Activated naive CD8-positive, alpha-beta T cell treated with anti-CD3 and anti-CD28 coated beads, Interleukin-2, amount 50 U/mL, for 24 hours (primary cell): ENCODE results near the gene WNT11.

Source experiments
- ATAC-seq: fragments of 150-1000 bp; cut with Tn5 transposase; one replicate; pipeline ENCODE4 v1.10.0; 2021
- DNase-seq: peaks from one replicate; pipeline ENCODE4 v3.0.0; 2021
- H3K27ac Mint-ChIP-seq: one replicate; pipeline ENCODE4 v1.8.0; 2021; ENCODE audit warnings: mild to moderate bottlenecking, mixed read lengths
- H3K27me3 Mint-ChIP-seq: one replicate; pipeline ENCODE4 v1.8.0; 2021; ENCODE audit warnings: mixed read lengths
- H3K36me3 Mint-ChIP-seq: one replicate; pipeline ENCODE4 v1.8.0; 2021; ENCODE audit warnings: low read depth, mixed read lengths
- H3K4me1 Mint-ChIP-seq: one replicate; pipeline ENCODE4 v1.8.0; 2021; ENCODE audit warnings: mixed read lengths
- H3K4me3 Mint-ChIP-seq: one replicate; pipeline ENCODE4 v1.8.0; 2021; ENCODE audit warnings: mild to moderate bottlenecking, moderate library complexity, mixed read lengths
- H3K9me3 Mint-ChIP-seq: one replicate; pipeline ENCODE4 v1.8.0; 2021; ENCODE audit warnings: mixed read lengths

WNT11 gene

DNA sequence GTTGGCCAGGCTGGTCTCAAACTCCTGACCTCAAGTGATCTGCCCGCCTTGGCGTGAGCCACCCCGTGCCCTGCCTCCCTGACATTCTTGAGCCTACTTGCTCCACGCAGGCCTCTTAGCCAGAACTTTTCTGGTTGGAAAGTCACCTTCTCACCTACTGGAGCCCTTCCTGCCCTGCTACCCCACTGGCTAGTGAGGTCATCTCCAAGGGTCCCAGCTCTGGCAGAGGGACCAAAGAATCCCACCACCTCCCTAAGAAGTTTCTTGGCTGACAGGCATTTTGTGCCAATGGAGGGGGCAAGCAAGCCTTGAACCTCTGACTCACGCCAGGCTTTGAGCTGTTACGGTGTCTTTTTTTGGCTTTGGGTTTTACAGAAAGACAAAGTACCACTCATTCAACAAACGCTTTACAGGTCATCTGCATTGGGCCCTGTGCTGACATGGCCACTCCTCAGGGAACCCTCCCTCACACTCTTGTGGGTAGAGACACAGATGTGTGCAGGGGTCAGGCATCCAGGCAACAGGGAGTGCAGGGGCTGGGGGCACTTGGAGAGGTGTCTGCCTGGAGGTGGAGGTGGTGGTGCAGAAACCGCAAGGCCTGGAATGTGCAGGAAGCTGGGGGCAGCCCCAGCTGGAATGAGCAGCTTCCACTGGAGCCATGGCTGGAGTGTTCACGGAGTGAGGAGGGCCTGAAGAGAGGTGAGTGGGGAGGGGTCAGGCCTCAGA is 27.1 kb upstream of the WNT11 start:
- peaks cover 57% of the 10 kb centered on the region for H3K4me1 Mint-ChIP-seq
- DNase-seq (no peak), ATAC-seq (no peak)
- H3K27me3 Mint-ChIP-seq: peaks cover 9% of the 10 kb centered on the region
- peak overlapping the region; percentile 49 for H3K27ac Mint-ChIP-seq
- no peaks in the 10 kb centered on the region for H3K9me3 Mint-ChIP-seq
- peak overlapping the region; percentile 46 for H3K4me3 Mint-ChIP-seq
- H3K36me3 Mint-ChIP-seq: peaks cover 9% of the 10 kb centered on the region

DNA sequence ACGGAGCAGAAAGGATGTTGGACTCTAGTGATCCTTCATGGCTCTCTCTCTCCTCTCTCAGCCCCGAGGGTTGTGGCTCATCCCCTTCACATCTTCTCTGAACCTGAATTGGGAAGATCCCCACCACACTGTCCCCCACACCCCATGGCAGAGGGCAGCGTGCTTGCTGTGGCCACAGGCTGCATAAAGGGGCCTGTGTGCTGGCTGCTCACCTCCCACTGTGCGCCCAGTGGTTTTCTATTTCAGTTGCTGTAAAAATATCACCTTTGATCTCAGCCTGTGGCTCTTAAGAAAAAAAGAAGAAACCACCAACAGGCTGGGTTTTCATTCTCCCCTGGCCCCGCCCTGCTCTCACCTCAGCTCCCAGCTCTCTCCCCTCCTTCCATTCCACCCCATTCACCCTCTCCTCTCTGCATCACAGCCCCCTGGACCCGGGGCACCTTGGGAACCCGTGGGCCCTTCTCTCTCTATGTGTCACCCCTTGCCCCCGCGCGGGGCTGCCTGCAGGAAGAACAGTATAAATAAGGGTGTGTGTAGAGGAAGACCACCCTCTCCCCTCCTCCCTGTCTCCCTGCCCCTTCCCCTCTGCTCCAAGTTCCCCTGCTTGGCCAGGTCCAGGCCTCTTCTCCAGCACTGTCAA is 25.8 kb upstream of the WNT11 start:
- Mint-ChIP-seq H3K27me3 (peaks cover 9% of the 10 kb centered on the region), H3K4me3 (no peak overlapping the region), H3K36me3 (peaks cover 9% of the 10 kb centered on the region), H3K9me3 (no peaks in the 10 kb centered on the region), H3K4me1 (peaks cover 57% of the 10 kb centered on the region), H3K27ac (peak overlapping the region; percentile 29)
- DNase-seq: peak; percentile 38
- ATAC-seq: peak; percentile 6

DNA sequence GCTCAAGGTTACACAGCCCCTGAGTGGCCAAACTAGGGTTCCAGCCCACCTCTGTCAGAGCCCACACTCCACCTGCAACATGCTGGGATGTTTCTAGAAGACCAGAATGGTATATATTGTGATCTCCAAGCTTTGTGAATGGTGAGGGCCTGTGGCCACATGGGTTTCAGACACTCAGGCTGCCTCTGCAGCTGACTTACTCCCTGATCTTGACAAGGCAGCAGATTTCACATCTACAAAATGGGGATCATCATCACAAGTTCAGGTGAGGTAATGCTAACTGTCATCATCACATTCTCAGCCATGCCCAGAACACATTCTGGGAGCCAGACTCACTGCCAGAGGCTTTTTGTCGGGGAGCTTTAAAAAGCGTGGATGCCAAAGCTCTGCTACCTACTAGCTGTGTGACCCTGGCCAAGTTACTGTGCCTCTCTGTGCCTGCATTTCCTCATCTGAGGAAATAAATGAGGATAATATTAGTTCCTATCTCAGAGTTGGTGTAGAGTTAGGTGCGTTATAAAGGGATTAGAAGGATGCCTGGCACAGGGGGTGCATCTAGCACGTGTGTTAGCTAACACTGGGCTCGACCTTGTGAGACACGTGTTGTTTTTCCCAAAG is 24.9 kb upstream of the WNT11 start:
- Mint-ChIP-seq H3K36me3 (peaks cover 9% of the 10 kb centered on the region), H3K4me3 (no peak overlapping the region), H3K27me3 (peaks cover 9% of the 10 kb centered on the region), H3K9me3 (no peaks in the 10 kb centered on the region), H3K27ac (no peak overlapping the region), H3K4me1 (peaks cover 52% of the 10 kb centered on the region)
- no peak for ATAC-seq
- no peak for DNase-seq

DNA sequence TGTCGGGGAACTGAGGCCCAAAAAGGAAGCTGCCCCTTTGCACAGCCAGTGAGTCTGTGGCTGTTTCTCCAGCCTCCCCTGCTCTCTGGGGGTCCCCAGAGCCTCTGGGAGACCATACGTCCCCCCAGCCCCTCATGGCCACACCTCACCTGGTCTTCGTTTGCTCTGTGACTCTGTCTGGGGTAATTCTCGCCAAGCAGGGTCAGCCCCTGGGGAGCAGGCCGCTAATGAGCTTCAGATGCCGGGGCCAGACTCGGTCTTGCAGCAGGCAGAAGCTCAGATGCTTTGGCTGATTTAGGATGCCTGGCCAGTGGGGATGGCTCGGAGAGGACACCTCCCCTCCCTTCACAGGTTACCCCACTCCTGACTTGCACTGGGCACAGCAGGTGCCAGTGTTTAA is 24.1 kb upstream of the WNT11 start:
- H3K36me3 Mint-ChIP-seq: peaks cover 3% of the 10 kb centered on the region
- no peak for ATAC-seq
- no peak overlapping the region for H3K4me3 Mint-ChIP-seq
- peaks cover 45% of the 10 kb centered on the region for H3K4me1 Mint-ChIP-seq
- no peak for DNase-seq
- no peaks in the 10 kb centered on the region for H3K9me3 Mint-ChIP-seq
- no peak overlapping the region for H3K27ac Mint-ChIP-seq
- peaks cover 4% of the 10 kb centered on the region for H3K27me3 Mint-ChIP-seq

DNA sequence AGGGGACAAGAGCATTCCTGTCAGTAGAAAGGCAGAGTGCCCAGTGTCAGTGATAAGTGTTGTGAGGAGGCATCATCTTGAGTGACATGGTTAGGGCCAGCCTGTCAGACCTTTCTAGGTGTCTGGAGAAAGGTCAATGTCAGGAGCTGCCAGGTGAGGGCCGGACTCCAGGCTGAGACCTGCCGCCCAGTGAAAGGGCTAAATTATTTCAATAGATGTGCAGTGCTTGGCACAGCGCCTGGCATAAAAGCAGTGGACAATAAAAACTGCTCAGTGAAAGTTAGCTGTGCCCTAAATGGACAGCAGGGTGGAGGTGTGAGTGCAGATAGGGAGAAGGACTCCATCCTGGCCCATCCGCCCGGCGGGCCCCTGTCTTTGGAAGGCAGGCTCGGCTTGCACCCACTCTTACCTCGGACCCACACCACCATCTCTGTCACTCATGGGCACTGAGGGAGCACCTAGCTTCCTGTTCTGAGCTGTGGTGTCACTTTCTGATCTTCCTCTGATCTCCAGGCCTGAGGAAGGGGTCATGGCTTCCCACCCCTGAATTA is 23.5 kb upstream of the WNT11 start:
- no peak for ATAC-seq
- Mint-ChIP-seq H3K27ac (no peak overlapping the region), H3K4me1 (peaks cover 39% of the 10 kb centered on the region), H3K4me3 (no peak overlapping the region), H3K27me3 (peaks cover 2% of the 10 kb centered on the region), H3K9me3 (no peaks in the 10 kb centered on the region), H3K36me3 (no peaks in the 10 kb centered on the region)
- no peak for DNase-seq

DNA sequence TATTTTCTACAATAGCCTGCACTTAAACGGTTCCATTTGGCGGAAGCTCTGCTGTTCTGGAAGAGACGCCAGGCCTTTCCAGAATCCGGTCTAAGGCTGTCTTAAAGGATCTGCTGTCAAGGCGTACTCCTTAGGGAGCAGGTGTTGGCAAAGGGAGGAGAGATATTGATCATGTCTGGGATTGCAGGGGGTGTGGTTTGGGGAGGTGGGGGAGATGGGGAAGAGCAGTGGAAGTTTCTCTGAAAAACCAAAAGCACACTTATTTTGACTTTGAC is 22.5 kb upstream of the WNT11 start:
- DNase-seq (no peak), ATAC-seq (no peak)
- Mint-ChIP-seq H3K36me3 (no peaks in the 10 kb centered on the region), H3K27ac (no peak overlapping the region), H3K9me3 (no peaks in the 10 kb centered on the region), H3K4me1 (peaks cover 29% of the 10 kb centered on the region), H3K27me3 (peaks cover 2% of the 10 kb centered on the region), H3K4me3 (no peak overlapping the region)

DNA sequence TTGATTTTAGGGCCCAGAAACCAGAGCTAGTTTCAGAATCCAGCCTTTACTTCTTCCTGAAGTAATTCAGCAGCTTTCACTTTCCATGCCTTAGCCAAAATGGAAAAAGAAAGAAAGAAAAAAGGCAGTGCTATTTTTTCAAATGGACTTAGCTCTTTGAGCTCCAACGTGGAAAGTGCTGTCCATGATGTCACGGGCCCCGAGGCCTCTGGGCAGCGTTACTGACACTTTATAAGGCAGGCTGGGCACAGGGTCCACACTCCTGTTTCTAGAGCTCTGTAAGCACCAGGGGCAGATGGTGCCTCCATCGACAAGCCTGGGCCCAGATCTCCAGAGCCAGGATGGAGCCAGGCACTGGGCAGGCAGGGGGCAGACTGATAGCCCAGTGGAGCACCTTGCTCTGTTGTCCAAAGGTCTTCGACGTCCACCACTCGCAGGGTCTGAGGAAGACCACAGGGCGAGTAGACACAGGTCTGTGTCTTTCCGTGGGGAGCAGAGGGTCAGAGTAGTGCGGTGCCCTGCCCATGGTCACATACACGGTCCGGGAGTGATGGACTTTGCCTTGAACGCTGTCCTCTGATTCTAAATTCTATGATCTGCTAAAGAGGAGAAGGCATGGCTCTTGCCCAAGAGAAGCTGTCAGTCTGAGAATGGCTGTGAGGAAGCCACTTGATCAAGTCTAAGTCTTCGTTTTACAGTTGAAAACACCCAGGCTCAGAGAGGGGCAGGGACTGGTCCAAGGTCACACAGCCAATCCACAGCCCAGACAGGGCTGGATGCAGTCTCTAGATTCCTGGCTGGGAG is 22.0 kb upstream of the WNT11 start:
- no peak overlapping the region for H3K27ac Mint-ChIP-seq
- peaks cover 2% of the 10 kb centered on the region for H3K27me3 Mint-ChIP-seq
- H3K4me1 Mint-ChIP-seq: peaks cover 24% of the 10 kb centered on the region
- H3K4me3 Mint-ChIP-seq: no peak overlapping the region
- H3K9me3 Mint-ChIP-seq: no peaks in the 10 kb centered on the region
- ATAC-seq (no peak), DNase-seq (no peak)
- no peaks in the 10 kb centered on the region for H3K36me3 Mint-ChIP-seq

DNA sequence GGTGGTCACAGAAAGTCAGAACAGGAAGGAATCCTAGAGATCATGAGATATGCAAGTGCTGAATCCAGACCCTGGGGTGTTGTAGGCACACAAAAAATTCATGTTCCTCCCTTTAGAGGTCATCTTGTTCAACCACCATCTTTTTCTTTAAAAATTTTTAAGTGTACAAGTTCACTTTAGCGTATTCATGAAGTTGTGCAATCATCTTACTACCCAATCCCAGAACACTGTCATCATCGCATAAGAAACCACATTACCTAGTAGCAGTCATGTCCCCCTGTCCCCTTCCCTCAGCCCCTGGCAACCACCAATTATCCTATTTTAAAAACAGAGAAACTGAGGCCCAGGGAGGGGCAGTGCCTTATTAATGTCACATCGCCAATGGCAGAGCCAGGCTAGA is 20.3 kb upstream of the WNT11 start:
- DNase-seq (no peak), ATAC-seq (no peak)
- Mint-ChIP-seq H3K9me3 (no peaks in the 10 kb centered on the region), H3K27ac (no peak overlapping the region), H3K4me3 (no peak overlapping the region), H3K36me3 (no peaks in the 10 kb centered on the region), H3K4me1 (peaks cover 9% of the 10 kb centered on the region), H3K27me3 (peaks cover 4% of the 10 kb centered on the region)

DNA sequence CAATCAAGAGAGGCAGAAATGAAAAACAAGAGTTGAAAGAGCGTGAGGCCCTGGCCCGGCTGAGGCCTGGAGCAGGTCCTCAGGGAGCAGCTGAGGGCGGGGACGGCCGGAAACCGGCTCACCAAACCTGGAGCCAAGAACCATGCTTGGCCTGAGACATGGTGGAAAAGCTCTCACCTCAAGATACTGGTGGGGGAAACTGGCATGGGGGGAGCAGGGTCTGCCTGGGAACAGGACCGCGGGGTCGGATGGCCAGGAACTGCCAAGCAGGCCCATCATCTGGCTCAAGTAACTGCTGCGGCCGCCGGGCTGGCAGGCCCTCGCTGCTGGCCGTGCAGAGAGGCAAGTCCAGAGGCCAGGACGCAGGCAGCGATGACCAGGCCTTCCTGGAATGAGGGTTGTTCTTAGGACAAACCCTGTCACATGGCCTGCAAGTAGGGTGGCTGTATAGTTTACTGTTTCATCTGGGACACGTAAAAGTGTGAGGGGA is 18.9 kb upstream of the WNT11 start:
- H3K9me3 Mint-ChIP-seq: no peaks in the 10 kb centered on the region
- DNase-seq (no peak), ATAC-seq (no peak)
- no peaks in the 10 kb centered on the region for H3K36me3 Mint-ChIP-seq
- no peak overlapping the region for H3K27ac Mint-ChIP-seq
- H3K27me3 Mint-ChIP-seq: peaks cover 2% of the 10 kb centered on the region
- H3K4me3 Mint-ChIP-seq: no peak overlapping the region
- no peaks in the 10 kb centered on the region for H3K4me1 Mint-ChIP-seq

DNA sequence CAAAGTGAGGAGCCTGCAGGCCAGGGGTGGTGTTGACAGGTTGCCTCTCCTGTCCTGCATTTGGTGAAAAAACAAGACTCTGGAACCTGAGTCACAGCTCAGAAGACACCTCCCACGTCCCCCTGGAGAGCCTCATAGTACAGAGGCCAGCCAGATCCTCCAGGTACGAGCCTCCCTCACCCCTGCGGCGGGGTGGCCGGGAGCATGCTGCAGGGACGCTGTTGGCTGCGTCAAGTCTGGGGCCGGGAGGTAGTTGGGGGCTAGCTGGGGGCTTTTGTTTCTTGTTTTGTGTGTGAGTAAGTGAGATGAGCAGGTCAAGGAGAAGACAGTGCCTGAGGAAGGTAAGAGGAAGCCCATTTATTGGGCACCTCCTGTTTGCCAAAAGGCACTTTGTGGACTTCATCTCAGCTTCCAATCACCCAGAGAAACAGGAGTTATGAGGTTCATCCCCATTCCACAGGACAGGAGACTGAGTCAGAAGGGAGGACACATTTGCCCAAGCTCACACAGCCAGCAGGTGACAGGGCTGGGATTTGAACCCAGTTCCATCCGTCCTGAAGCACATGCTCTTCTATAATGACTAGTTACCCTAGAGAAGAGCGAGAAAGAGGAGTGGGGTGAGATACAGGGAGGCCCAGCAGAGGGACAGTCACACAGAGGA is 18.3 kb upstream of the WNT11 start:
- no peaks in the 10 kb centered on the region for H3K4me1 Mint-ChIP-seq
- H3K27me3 Mint-ChIP-seq: peaks cover 3% of the 10 kb centered on the region
- no peak for DNase-seq
- no peak overlapping the region for H3K4me3 Mint-ChIP-seq
- H3K36me3 Mint-ChIP-seq: no peaks in the 10 kb centered on the region
- no peaks in the 10 kb centered on the region for H3K9me3 Mint-ChIP-seq
- H3K27ac Mint-ChIP-seq: no peak overlapping the region
- no peak for ATAC-seq

DNA sequence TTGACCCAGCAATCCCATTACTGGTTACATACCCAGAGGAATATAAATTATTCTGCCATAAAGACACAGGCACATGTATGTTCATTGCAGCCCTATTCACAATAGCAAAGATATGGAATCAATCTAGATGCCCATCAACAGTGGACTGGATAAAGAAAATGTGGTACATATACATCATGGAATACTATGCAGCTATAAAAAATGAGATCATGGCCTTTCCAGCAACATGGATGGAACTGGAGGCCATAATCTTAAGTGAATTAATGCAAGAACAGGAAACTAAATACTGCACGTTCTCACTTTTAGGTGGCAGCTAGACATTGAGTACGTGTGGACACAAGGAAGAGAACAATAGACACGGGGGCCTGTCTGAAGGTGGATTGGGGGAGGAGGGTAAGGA is 15.1 kb upstream of the WNT11 start:
- Mint-ChIP-seq H3K4me1 (no peaks in the 10 kb centered on the region), H3K36me3 (no peaks in the 10 kb centered on the region), H3K27me3 (peaks cover 3% of the 10 kb centered on the region), H3K27ac (no peak overlapping the region), H3K9me3 (no peaks in the 10 kb centered on the region), H3K4me3 (no peak overlapping the region)
- no peak for DNase-seq
- no peak for ATAC-seq

DNA sequence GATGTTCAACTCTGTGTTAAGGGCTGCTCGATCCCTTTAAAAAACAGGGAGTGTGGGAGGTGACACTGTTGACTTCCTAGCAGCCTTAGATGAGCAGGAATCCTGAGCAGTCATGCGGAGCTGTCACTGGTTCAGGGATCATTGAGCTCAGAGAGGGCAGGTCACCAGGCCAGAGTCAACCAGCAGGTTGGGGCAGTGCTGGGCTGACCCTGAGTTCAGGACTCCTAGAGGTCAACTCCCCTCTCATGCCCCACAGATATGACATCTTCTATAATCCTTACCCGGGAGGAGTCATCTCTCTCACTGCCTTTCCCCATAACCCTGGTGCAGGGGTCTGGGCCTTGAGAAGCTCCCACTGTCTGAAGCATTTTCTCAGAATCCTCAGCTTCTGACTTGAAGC is 12.9 kb upstream of the WNT11 start:
- ATAC-seq (no peak), DNase-seq (no peak)
- H3K4me3 Mint-ChIP-seq: no peak overlapping the region
- H3K9me3 Mint-ChIP-seq: no peaks in the 10 kb centered on the region
- H3K27ac Mint-ChIP-seq: no peak overlapping the region
- H3K27me3 Mint-ChIP-seq: peaks cover 4% of the 10 kb centered on the region
- no peaks in the 10 kb centered on the region for H3K4me1 Mint-ChIP-seq
- no peaks in the 10 kb centered on the region for H3K36me3 Mint-ChIP-seq

DNA sequence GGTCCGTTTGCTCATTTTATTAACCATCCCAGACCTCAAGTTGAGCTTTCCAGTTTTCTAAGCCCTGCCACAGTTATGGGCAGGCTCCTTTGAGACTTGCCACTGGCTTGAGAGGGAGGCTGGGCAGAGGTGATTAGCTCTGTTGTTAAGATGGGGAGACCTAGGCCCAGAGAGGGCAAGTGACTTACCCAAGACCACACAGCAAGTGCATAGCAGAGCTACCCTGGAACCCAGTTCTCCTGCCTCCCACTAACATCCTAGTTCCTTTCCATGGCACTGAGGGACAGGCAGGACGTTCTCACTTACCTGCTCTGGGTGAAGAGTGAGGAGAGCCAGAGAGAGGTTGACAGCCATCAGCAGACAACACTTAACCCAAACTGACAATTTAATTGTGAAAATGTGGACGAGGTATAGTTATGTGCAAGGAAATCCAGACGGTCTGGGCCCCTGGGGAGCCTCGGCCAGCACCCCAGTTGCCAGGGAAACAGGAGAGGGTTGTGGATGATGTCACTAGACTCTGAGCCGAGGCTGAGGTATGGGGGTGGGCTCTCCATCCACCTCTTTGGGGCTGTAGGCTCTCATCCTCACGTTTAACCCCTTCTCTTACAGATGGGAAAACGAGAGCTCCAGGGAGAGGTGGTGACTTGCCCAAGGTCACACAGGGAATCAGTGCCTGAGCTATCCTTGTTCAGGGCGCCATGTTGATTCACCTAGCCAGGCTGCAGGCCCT is 12.3 kb upstream of the WNT11 start:
- no peaks in the 10 kb centered on the region for H3K4me1 Mint-ChIP-seq
- ATAC-seq (no peak), DNase-seq (no peak)
- no peak overlapping the region for H3K4me3 Mint-ChIP-seq
- H3K27ac Mint-ChIP-seq: no peak overlapping the region
- H3K27me3 Mint-ChIP-seq: peaks cover 5% of the 10 kb centered on the region
- no peaks in the 10 kb centered on the region for H3K9me3 Mint-ChIP-seq
- no peaks in the 10 kb centered on the region for H3K36me3 Mint-ChIP-seq
